ENCODE measurements around the gene CDH4.
"Not testable (repeated sequence)": the region's sequence is repeated elsewhere in the genome, so short reads cannot be mapped to it uniquely, and the experiment has no call there.

Gene CDH4

GRCh38 chr20:61980647-61981583, 728.9 kb downstream of the CDH4 start:
- peak; percentile 86 for TF ChIP-seq CTCF (IDR thresholded peaks at IDR 0.05; ENCODE audit: low read depth, low read length)
- no peak overlapping the region for H3K4me3 ChIP-seq (ENCODE audit: low read depth, low read length)
- in situ Hi-C loops (cut with HindIII; ENCODE audit: low sequenced_read_pairs): no loop called here
- DNase-seq (ENCODE audit: low read depth, low spot score): peak; percentile 22

- in situ Hi-C loops (cut with HindIII; ENCODE audit: low sequenced_read_pairs); H3K4me3 ChIP-seq (ENCODE audit: low read depth, low read length); DNase-seq (ENCODE audit: low read depth, low spot score): not testable (repeated sequence)
These were observed 729.6 kb downstream of the CDH4 start for GRCh38 chr20:61981691-61982090.

GRCh38 chr20:61982191-61982950, 730.3 kb downstream of the CDH4 start:
- in situ Hi-C loops (cut with HindIII; ENCODE audit: low sequenced_read_pairs): no loop called here
- H3K4me3 ChIP-seq (ENCODE audit: low read depth, low read length): no peak overlapping the region
- TF ChIP-seq CTCF (IDR thresholded peaks at IDR 0.05; ENCODE audit: low read depth, low read length): no peak
- no peak for DNase-seq (ENCODE audit: low read depth, low spot score)

- DNase-seq (ENCODE audit: low read depth, low spot score): no peak
- TF ChIP-seq CTCF (IDR thresholded peaks at IDR 0.05; ENCODE audit: low read depth, low read length): no peak
- no peak overlapping the region for H3K4me3 ChIP-seq (ENCODE audit: low read depth, low read length)
- in situ Hi-C loops (cut with HindIII; ENCODE audit: low sequenced_read_pairs): no loop called here
These were observed 730.9 kb downstream of the CDH4 start for GRCh38 chr20:61982951-61983315.

DNA sequence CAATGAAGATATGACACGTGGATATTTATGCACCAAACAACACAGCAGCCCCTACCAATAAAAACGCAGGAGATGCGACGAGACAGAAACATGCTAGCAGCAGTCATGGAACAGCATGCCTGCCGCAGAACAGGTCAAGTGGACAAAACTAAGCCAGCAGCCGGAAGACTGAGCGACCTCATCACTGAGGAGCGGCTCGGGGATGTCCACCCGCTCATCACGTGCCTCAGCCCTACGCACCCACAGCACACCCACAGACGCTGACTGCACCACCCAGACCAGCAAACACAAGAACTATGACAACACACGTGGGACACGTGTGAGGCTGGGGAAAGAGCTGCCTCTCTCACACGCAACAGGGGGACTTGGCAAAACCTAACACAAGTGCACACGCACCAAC, 731.9 kb downstream of the CDH4 start:
- in situ Hi-C loops (cut with HindIII; ENCODE audit: low sequenced_read_pairs): no loop called here
- no peak for TF ChIP-seq CTCF (IDR thresholded peaks at IDR 0.05; ENCODE audit: low read depth, low read length)
- no peak overlapping the region for H3K4me3 ChIP-seq (ENCODE audit: low read depth, low read length)
- no peak for DNase-seq (ENCODE audit: low read depth, low spot score)

GRCh38 chr20:61984431-61984830, 732.4 kb downstream of the CDH4 start:
- H3K4me3 ChIP-seq (ENCODE audit: low read depth, low read length); DNase-seq (ENCODE audit: low read depth, low spot score); in situ Hi-C loops (cut with HindIII; ENCODE audit: low sequenced_read_pairs): not testable (repeated sequence)

DNA sequence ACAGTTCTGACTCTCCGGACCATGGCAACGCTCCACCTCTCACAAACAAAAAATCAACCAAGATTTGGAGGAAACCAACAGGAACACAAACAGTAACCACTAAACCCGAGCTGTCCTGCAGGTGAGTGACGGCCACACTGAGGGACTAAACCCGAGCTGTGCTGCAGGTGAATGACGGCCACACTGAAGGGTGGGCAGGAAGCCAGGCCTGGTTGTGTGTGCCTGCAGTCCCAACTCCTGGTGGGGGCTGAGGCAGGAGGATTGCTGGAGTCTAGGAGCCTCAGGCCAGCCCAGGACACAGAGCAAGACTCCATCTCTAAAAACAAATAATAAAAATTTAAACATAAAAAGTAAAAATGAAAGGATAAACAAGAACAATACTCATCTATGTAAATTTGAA, 733.0 kb downstream of the CDH4 start:
- no peak for DNase-seq (ENCODE audit: low read depth, low spot score)
- no peak for TF ChIP-seq CTCF (IDR thresholded peaks at IDR 0.05; ENCODE audit: low read depth, low read length)
- no peak overlapping the region for H3K4me3 ChIP-seq (ENCODE audit: low read depth, low read length)
- in situ Hi-C loops (cut with HindIII; ENCODE audit: low sequenced_read_pairs): no loop called here

Data from astrocyte of the spinal cord (primary cell).